ENCODE measurements around the gene KLHL14.
"Not testable (repeated sequence)": the region's sequence is repeated elsewhere in the genome, so short reads cannot be mapped to it uniquely, and the experiment has no call there.

The KLHL14 gene, protein sequence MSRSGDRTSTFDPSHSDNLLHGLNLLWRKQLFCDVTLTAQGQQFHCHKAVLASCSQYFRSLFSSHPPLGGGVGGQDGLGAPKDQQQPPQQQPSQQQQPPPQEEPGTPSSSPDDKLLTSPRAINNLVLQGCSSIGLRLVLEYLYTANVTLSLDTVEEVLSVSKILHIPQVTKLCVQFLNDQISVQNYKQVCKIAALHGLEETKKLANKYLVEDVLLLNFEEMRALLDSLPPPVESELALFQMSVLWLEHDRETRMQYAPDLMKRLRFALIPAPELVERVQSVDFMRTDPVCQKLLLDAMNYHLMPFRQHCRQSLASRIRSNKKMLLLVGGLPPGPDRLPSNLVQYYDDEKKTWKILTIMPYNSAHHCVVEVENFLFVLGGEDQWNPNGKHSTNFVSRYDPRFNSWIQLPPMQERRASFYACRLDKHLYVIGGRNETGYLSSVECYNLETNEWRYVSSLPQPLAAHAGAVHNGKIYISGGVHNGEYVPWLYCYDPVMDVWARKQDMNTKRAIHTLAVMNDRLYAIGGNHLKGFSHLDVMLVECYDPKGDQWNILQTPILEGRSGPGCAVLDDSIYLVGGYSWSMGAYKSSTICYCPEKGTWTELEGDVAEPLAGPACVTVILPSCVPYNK

GRCh38 chr18:32772581-32773381, at the start of gene KLHL14:
KLHL14 (minus strand) TSS chr18:32773023; CDS start chr18:32770591, 2,432 bp downstream.
- DNase-seq, result no peak

DNA sequence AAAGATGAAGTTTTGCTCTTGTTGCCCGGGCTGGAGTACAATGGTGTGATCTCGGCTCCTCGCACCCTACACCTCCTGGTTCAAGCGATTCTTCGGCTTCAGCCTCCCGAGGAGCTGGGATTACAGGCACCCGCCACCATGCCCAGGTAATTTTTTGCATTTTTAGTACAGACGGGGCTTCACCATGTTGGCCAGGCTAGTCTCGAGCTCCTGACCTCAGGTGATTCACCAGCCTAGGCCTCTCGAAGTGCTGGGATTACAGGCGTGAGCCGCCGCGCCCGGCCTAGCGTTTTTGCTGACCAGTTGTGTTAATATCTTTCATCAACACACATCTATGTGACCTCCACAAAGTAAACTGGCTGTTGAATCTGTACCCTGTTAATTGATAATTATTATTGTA, 49.4 kb upstream of the KLHL14 start:
- no peak for DNase-seq

- DNase-seq, result no peak
These were observed 43.1 kb upstream of the KLHL14 start for GRCh38 chr18:32815881-32816280.

DNA sequence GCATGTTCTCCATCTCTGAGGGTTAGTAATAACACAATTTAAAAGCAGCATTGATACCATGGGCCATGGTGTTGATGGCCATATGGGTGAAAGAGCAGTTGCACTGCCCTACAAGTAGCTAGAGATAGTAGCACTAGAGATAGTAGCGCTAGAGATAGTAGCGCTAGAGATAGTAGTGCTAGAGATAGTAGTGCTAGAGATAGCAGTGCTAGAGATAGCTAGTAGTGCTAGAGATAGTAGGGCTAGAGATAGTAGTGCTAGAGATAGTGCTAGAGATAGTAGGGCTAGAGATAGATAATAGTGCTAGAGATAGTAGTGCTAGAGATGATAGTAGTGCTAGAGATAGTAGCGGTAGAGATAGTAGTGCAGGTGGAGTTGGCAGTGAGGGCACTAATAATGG, 39.5 kb upstream of the KLHL14 start:
- no peak for DNase-seq

- DNase-seq, result no peak
These were observed 37.5 kb upstream of the KLHL14 start for GRCh38 chr18:32810314-32810713.

DNA sequence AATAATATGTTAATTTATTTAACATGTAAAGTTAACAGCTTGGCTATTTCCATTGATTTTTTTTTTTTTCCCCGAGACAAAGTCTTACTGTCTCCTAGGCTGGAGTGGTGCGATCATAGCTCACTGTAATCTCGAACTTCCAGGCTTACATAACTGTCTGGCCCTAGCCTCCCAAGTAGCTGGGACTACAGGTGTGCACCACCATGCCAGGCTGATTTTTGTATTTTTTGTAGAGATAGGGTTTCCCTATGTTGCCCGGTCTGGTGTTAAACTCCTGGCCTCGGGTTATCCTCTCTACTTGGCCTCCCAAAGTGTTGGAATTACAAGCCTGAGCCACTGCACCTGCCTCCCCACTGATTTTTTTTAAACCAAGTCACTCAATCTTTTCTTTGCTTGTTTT, 32.5 kb upstream of the KLHL14 start:
- DNase-seq, result no peak

- DNase-seq, result no peak
These were observed 31.5 kb upstream of the KLHL14 start for GRCh38 chr18:32804134-32804888.

DNA sequence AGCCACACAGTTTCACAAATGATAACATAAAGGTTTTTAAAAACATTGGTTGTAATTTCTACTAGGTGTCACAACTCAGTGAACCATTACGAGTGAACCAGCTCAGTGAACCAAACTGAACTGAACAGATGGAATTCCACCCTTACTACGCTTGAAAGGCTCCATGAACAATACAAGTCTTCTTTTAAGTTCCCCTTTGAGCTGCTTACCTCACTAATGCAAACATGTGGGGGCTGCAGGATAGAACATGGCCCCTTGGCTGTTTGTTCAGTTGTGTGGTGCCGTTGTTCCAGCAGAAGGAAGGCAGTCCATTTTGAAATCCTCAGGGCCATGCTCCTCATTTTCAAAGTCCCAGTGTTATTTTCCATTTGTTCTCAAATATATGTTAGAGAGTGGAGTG, 30.7 kb upstream of the KLHL14 start:
- DNase-seq, result no peak

DNA sequence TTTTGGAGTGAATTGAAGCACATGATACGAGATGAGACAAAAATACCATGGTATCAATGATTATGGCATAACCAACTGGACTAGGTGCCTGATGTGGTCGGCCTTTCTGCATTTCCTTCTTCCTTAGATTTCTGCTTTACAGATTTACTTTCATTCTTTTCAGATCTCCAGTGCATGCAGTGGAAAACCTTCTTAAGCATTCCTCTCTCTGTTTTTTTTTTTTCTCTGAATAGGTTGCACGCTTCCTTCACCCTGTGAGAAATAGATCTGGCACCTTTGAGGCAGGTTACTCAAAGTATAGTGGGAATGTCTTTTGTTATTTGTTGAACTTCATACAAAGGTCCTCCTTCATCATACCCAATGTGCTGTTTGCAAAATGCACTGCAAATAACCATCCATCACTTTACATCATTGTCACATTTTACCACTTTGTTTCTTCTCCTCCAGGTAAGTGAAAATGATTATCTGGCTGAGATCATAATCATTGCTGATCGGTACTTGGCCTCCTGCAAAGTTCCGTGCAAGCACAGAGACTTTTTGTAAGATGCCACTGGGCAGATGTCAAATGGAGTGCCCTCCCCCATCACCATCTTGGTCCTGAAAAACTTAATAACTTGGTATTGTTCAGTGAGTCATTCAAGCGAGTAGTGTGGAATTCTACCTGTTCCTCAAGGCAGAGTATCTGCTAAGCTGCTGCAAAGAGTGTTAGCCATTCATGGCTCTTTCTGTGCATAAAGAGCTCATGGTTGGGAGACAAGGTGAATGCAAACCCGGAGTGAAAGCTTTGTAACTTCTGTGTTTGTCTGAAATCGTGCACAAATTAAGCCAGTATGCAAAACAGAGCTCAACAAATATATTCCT, 30.0 kb upstream of the KLHL14 start:
- DNase-seq, result no peak

- no peak for DNase-seq
These were observed 28.4 kb upstream of the KLHL14 start for GRCh38 chr18:32801228-32801627.

DNA sequence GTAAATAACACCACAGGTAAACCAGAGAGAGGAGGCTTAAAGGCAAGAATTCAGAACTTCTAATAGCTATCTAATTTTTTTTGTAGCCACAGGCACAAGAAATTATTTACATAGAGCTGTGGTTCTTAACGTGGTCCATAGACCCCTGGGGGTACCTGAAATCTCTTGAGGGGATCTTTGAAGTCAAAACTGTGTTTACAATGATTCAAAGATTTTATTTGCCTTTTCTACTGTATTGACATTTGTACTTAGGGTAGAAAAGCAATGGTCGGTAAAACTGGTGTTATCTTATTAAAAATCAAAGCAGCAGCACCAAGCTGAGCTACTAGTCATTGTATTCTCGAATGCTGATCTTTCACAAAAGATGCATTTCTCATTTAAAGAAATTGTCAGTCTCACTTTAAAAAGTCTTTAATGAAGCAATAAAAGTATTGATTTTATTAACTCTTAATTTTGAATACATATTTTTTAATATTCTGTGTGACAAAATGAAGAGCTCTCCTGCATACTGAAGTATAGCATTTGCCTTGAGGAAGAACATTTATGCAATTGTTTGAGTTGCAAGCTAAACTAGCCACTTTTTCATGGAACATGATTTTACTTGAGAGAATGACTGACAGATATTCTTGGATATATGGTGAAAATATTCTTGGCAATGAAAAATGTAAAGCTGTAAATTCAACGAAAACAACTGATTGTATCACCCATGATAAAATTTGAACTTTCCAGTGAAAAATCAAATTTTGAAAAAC, 25.6 kb upstream of the KLHL14 start:
- no peak for DNase-seq

DNA sequence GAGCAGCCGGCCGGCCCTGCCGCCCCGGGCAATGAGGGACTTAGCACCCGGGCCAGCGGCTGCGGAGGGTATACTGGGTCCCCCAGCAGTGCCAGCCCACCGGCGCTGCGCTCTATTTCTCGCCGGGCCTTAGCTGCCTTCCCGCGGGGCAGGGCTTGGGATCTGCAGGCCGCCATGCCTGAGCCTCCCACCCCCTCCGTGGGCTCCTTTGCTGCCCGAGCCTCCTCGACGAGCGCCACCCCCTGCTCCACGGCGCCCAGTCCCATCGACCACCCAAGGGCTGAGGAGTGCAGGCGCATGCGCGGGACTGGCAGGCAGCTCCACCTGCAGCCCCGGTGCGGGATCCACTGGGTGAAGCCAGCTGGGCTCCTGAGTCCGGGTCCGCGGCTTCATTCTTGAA, 21.8 kb upstream of the KLHL14 start:
- not testable (repeated sequence) for DNase-seq

- DNase-seq, result no peak
These were observed 6.2 kb upstream of the KLHL14 start for GRCh38 chr18:32779010-32779409.

GRCh38 chr18:32777049-32777448, 4.2 kb upstream of the KLHL14 start:
- no peak for DNase-seq

DNA sequence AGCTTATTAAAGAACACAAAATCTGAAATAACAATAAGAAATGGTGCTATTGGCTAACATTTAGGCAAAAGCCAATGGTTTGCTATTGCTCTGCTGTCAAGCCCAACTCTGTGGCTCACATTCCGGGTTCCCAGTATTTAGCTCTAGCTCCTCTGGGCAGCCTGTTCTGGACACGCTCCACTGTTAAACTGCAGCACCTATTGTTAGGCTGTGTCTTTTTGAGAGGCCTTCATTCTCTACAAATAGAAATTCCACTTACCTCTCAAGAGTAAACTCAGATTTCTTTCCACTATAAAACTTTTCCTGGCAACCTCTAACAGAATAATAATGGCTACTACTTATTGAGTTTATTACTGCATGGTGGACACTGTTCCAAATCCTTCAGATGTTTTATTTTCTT, 3.7 kb upstream of the KLHL14 start:
- DNase-seq, result no peak

DNA sequence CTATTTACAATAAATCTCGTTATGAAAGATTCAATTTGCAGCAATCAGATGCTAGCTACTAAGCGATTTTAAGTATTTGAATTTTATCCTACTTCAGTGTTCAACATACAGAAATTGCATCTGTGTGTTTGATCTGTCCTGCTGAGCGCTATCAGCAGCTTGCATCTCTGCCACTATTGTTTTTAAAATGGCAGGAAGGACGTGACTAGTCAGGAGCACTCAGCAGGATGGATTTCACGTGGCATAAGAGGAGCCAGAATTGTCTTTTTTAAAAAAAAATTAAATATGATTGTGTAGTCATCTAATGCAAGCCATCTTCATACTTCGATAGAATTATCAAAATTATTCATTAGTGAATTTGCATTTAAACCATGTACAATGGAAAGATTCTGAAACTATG, 2.8 kb upstream of the KLHL14 start:
- DNase-seq, result no peak

GRCh38 chr18:32773382-32773712, 524 bp upstream of the KLHL14 start:
- DNase-seq, result no peak

GRCh38 chr18:32771871-32772580, 797 bp downstream of the KLHL14 start:
- DNase-seq, result peak; percentile 10

DNA sequence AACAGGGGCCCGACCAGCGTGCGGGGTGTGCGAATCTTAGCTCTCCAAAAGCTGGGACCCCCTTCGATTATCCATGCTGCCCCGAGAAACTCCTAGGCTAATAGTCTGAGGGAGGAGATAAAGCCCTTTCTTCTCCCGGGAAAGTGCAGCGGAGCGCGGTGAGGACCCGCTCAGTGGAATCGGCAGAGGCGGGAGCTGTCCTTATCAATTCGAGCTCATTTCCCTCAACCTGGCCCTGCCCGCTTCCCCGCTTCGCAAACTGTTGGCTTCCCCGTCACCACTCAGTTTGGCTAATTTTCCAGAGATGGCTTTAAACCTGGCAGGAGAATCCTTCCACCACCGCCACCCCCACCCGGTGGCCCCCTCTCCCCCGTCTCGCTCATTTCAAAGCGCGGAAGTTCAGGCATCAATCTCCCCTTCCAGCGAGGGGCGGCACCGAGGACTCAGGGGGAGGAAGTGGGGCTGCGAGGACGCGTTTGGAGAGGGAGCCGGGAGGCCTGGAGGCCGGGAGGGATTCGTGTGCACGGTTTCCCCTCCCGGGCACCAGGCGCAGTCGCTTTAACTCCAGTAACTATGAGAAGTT, 1.6 kb downstream of the KLHL14 start:
- no peak for DNase-seq

- DNase-seq, result no peak
These were observed 2.1 kb downstream of the KLHL14 start for GRCh38 chr18:32770666-32771168.
